OCI-LY1 (cell line): ENCODE data around the gene ZNF506.
"Not testable (repeated sequence)": the region's sequence is repeated elsewhere in the genome, so short reads cannot be mapped to it uniquely, and the experiment has no call there.

ENCODE experiments used
- H2AFZ ChIP-seq: fragments of 200-600 bp; sonication (generic), shearing (Covaris generic); 2 replicates; pipeline ENCODE4 v1.6.0; 2014; ENCODE audit warnings: antibody characterized with exemption, mild to moderate bottlenecking, low read length
- H3F3A ChIP-seq: fragments of 200-600 bp; sonication (generic), shearing (Covaris generic); 2 replicates; pipeline ENCODE4 v1.6.0; 2014; ENCODE audit warnings: mild to moderate bottlenecking, antibody characterized with exemption, low read length, moderate library complexity; ENCODE audit not compliant: insufficient read depth
- H3K27ac ChIP-seq: fragments of 200-600 bp; sonication (generic); 2 replicates; pipeline ENCODE4 v1.5.1; 2014; ENCODE audit warnings: low read length, mixed run types, mild to moderate bottlenecking, low read depth; ENCODE audit not compliant: poor library complexity, severe bottlenecking
- H3K27me3 ChIP-seq: fragments of 200-600 bp; sonication (generic); 2 replicates; pipeline ENCODE4 v1.6.0; 2014; ENCODE audit warnings: antibody characterized with exemption, mild to moderate bottlenecking, low read length, moderate library complexity; ENCODE audit not compliant: insufficient read depth
- H3K36me3 ChIP-seq: fragments of 200-600 bp; sonication (generic); 2 replicates; pipeline ENCODE4 v1.6.1; 2014; ENCODE audit warnings: mild to moderate bottlenecking, antibody characterized with exemption, low read length, moderate library complexity, mixed read lengths; ENCODE audit not compliant: insufficient read depth
- H3K4me1 ChIP-seq: fragments of 200-600 bp; sonication (generic); 2 replicates; pipeline ENCODE4 v1.5.1; 2014; ENCODE audit warnings: mild to moderate bottlenecking, low read length, moderate library complexity; ENCODE audit not compliant: insufficient read depth, severe bottlenecking
- H3K4me2 ChIP-seq: fragments of 200-600 bp; sonication (generic), shearing (Covaris generic); 2 replicates; pipeline ENCODE4 v1.6.1; 2014; ENCODE audit warnings: low read length
- H3K4me3 ChIP-seq: fragments of 200-600 bp; sonication (generic); 2 replicates; pipeline ENCODE4 v1.5.1; 2014; ENCODE audit warnings: low read length, low read depth, mild to moderate bottlenecking, mixed read lengths; ENCODE audit not compliant: poor library complexity, severe bottlenecking
- H3K79me2 ChIP-seq: fragments of 200-600 bp; shearing (Covaris generic); 2 replicates; pipeline ENCODE4 v1.6.1; 2016; ENCODE audit warnings: mixed run types, low read length, mixed read lengths; ENCODE audit not compliant: insufficient read depth
- H3K9ac ChIP-seq: fragments of 200-600 bp; sonication (generic), shearing (Covaris generic); 2 replicates; pipeline ENCODE4 v1.6.1; 2014; ENCODE audit warnings: mild to moderate bottlenecking, low read length, mixed read lengths
- H3K9me2 ChIP-seq: fragments of 200-600 bp; sonication (generic), shearing (Covaris generic); 2 replicates; pipeline ENCODE4 v1.6.1; 2014; ENCODE audit warnings: low read depth, mild to moderate bottlenecking, low read length, mixed read lengths
- H3K9me3 ChIP-seq: fragments of 200-600 bp; shearing (Covaris generic); 2 replicates; pipeline ENCODE4 v1.6.1; 2014; ENCODE audit warnings: low read length, mixed read lengths
- H4K20me1 ChIP-seq: fragments of 200-600 bp; sonication (generic), shearing (Covaris generic); 2 replicates; pipeline ENCODE4 v1.6.0; 2016; ENCODE audit warnings: mild to moderate bottlenecking, low read length; ENCODE audit not compliant: insufficient read depth
- EZH2 ChIP-seq: fragments of 200-600 bp; sonication (generic), shearing (Covaris generic); IDR thresholded peaks from 2 replicates; pipeline ENCODE4 v1.8.0; 2017; ENCODE audit warnings: borderline replicate concordance, mixed run types, mild to moderate bottlenecking, antibody characterized with exemption, low read length, moderate library complexity, mixed read lengths
- TF ChIP-seq, protein P1 (sequence below): fragments of 200-600 bp; sonication (generic), shearing (Covaris generic); IDR thresholded peaks from 2 replicates; pipeline ENCODE4 v1.5.1; 2017; ENCODE audit warnings: mild to moderate bottlenecking, antibody characterized with exemption, low read length, moderate library complexity, mixed read lengths

The ZNF506 gene

DNA sequence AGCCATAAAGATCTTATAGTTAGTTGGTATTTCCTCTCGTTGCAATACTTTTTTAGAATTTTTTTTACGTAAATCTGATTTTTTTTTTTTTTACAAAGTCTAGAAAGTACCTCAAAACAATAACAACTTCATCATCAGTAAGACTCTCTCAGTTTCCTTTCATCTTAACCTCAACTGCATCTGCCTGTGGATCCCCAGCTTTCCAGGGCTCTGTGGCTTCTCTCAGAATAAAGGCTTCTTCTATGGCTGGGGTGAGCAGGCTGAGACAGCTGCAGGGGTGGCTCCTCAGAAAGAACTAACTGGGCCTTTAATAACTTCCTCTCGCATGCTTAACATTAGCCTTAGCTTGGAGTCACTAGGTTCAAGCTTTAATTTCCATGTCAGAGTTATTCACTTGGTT is 4.2 kb downstream of the ZNF506 start:
- TF ChIP-seq, protein P1, sequence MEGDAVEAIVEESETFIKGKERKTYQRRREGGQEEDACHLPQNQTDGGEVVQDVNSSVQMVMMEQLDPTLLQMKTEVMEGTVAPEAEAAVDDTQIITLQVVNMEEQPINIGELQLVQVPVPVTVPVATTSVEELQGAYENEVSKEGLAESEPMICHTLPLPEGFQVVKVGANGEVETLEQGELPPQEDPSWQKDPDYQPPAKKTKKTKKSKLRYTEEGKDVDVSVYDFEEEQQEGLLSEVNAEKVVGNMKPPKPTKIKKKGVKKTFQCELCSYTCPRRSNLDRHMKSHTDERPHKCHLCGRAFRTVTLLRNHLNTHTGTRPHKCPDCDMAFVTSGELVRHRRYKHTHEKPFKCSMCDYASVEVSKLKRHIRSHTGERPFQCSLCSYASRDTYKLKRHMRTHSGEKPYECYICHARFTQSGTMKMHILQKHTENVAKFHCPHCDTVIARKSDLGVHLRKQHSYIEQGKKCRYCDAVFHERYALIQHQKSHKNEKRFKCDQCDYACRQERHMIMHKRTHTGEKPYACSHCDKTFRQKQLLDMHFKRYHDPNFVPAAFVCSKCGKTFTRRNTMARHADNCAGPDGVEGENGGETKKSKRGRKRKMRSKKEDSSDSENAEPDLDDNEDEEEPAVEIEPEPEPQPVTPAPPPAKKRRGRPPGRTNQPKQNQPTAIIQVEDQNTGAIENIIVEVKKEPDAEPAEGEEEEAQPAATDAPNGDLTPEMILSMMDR = no peak
- no peak for TF ChIP-seq EZH2

GRCh38 chr19:19816679-19817078 is 4.9 kb downstream of the ZNF506 start:
- peaks cover 22% of the 10 kb centered on the region for H3K9me3 ChIP-seq
- no peaks in the 10 kb centered on the region for H3K9me2 ChIP-seq
- H3F3A ChIP-seq = no peaks in the 10 kb centered on the region
- H3K79me2 ChIP-seq = peaks cover 15% of the 10 kb centered on the region
- H3K27me3 ChIP-seq = no peaks in the 10 kb centered on the region
- no peak overlapping the region for H2AFZ ChIP-seq
- no peak overlapping the region for H3K4me3 ChIP-seq
- no peaks in the 10 kb centered on the region for H4K20me1 ChIP-seq
- H3K36me3 ChIP-seq = peaks cover 63% of the 10 kb centered on the region
- no peak overlapping the region for H3K9ac ChIP-seq
- H3K4me1 ChIP-seq = no peaks in the 10 kb centered on the region
- no peak for TF ChIP-seq EZH2
- TF ChIP-seq, protein P1 = no peak
- H3K27ac ChIP-seq = no peak overlapping the region
- no peak overlapping the region for H3K4me2 ChIP-seq

More for the DNA sequence above, 4.2 kb downstream of the ZNF506 start:
- H3K9me2 ChIP-seq = no peaks in the 10 kb centered on the region
- peaks cover 56% of the 10 kb centered on the region for H3K36me3 ChIP-seq
- H3K79me2 ChIP-seq = peaks cover 15% of the 10 kb centered on the region
- H3K27ac ChIP-seq = no peak overlapping the region
- no peaks in the 10 kb centered on the region for H4K20me1 ChIP-seq
- no peaks in the 10 kb centered on the region for H3F3A ChIP-seq
- H3K4me3 ChIP-seq = no peak overlapping the region
- peaks cover 20% of the 10 kb centered on the region for H3K9me3 ChIP-seq
- H3K4me1 ChIP-seq = peaks cover 4% of the 10 kb centered on the region
- H3K9ac ChIP-seq = no peak overlapping the region
- no peak overlapping the region for H3K4me2 ChIP-seq
- H3K27me3 ChIP-seq = no peaks in the 10 kb centered on the region
- H2AFZ ChIP-seq = no peak overlapping the region

GRCh38 chr19:19811999-19812398 is 9.6 kb downstream of the ZNF506 start:
- not testable (repeated sequence) for H3K27ac ChIP-seq, H3K4me2 ChIP-seq, H3K4me3 ChIP-seq, H3K4me1 ChIP-seq, H4K20me1 ChIP-seq, H3F3A ChIP-seq, H3K9ac ChIP-seq, H3K27me3 ChIP-seq, H3K9me2 ChIP-seq, H3K79me2 ChIP-seq, H2AFZ ChIP-seq
- peaks cover 67% of the 10 kb centered on the region for H3K36me3 ChIP-seq
- H3K9me3 ChIP-seq = peaks cover 20% of the 10 kb centered on the region; the same call in 1 of the 2 replicates

DNA sequence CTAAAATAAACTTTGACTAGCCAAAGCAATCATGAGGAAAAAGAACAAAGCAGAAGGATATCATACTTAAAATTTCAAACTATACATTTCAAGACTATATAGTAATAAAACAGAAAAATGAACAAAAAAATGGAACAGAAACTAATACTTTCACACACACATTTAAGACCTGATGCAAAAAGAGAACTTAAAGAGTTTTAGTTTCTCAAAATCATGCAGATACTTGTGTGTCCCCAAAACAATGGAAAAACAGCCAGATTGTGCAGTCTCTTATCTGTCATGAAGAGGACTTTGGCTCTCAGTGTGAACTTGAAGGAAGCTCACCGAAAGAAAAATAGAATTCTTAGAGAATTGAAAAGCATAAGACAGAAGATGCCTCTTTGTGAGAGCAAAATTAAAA is 16.1 kb downstream of the ZNF506 start:
- H3K9me3 ChIP-seq = peaks cover 10% of the 10 kb centered on the region; the same call in 1 of the 2 replicates

More for the DNA sequence above, 16.1 kb downstream of the ZNF506 start:
- Histone ChIP-seq H3K36me3 (peaks cover 76% of the 10 kb centered on the region), H3K9ac (no peak overlapping the region), H3K9me2 (no peaks in the 10 kb centered on the region), H2AFZ (no peak overlapping the region), H3K79me2 (no peaks in the 10 kb centered on the region), H3K4me1 (no peaks in the 10 kb centered on the region), H3K4me2 (no peak overlapping the region), H3K4me3 (no peak overlapping the region), H3F3A (no peaks in the 10 kb centered on the region), H3K27me3 (no peaks in the 10 kb centered on the region), H4K20me1 (no peaks in the 10 kb centered on the region), H3K27ac (no peak overlapping the region)
- TF ChIP-seq EZH2 = no peak
- TF ChIP-seq, protein P1 = no peak
